Mesenteric fat pad (tissue), 1 donor: ENCODE measurements around the gene HSPBP1. TPM values are rescaled to one million over a fixed set of nuclear protein-coding genes. Genes with fewer than 3 reads are reported as not detected.

Source experiments
- DNase-seq: peaks from one replicate; pipeline ENCODE4 v3.0.0-alpha.2; 2020; ENCODE audit warnings: low spot score
- total RNA-seq: library from RNA; stranded (reverse); fragmentation: NEBNext Ultra II Directional; extraction: Animal tissue kit (Norgen Biotek cat#: 25700); gene quantifications from one replicate; pipeline ENCODE4 v1.2.1, GENCODE V29; 2021
- donor health status: DM: yes; HTN: yes; CAD: no.

The HSPBP1 gene
- total RNA-seq, 1 donor from 2014 or later: 20.2 TPM

DNA sequence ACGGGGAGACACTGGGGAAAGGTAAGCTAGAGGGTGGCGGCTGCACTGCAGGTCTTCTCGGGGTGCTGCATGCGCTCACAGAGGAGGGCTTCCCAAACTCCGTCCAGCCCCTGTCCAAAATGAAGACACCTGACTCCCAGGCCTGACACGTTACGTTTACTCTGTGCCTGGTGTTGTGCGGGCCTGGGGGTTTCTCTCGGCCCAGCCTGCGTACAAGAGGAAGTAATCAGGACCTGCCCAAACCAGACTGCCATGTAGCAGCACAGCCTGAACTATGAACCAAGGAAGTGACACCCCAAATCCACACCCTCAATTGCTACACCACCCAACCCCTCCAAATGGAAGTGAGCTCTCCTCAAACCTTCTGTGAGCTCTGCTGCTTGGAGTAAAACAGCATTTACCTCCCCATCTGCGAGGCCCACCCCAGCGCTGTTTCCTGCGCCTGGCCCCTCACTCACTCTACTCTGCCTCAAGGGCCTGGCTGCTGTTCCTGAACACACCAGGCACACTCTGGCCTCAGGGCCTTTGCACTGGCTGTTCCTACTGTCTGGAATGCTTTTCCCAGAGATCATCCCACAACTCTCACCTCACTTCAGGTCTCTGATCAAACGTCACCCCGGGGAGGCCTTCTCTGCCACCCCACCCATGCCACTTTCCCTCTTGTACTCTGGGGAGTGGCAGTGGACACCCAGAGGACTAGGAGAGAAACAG, 3.0 kb downstream of the HSPBP1 start:
- no peak for DNase-seq

DNA sequence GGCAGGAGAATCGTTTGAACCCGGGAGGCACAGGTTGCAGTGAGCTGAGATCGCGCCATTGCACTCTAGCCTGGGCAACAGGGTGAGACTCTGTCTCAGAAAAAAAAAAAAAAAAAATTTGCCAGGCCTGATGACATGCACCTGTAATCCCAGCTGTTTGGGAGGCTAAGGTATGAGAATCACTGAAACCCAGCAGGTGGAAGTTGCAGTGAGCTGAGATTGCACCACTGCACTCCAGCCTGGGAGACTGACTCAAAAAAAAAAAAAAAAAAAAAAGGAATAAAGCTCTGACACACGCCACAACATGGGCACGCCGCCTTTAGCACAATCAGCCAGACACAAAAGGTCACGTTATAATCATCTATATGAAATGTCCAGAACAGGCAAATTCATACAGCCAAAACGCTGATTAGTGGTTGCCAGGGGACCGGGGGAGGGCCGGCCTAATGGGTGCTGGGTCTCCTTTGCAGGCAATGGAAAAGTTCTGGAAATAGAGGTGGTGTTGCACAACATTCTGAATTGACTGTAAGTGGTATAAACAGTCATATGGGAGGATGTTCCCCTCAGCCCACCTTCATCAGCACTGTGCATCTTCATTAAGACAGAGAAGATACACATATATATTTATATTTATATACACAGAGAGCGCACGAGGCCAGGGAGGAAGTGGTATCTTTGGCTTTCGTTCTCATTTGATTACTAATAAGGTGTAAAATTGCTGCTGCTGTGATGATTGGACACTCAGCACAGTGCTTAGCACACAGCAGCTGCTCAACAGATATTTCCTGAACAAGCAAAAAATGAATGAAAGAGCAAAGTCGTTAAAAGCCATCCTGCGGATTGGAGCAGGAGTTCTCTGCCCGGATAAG, 3.8 kb downstream of the HSPBP1 start:
- DNase-seq: no peak

DNA sequence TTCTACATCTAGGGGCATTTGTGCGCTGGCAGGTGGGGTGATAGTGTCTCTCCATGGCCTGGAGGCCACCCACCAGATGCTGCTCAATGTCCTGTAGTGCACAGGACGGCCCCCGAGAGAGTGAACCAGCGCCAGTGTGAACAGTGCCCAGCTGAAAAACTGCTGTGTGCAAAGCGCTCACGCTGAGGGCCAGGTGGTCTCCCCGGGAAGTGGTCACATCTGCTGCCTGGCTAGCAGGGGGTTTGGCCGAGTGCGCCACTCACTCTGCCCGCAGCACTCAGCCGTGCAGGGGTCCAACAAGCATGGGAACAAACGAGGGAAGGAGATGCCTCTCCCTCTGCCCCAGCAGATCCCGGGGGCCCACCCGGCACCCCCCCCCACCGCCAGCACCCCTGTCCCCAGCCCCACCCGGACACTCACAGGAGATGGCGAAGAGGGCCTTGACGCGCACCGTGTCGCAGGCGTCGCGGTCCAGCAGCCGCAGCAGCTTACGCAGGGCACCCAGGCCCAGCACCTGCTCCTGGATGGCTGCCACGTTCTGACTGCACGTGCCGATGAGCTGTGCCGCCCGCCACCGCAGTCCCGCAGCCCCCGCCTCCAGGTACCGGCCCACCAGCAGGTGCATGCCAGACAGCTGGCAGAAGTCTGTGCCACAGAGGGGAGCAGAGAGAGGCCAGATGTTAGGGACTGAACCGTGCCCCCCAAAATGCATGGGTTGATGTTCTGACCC, 5.8 kb downstream of the HSPBP1 start:
- no peak for DNase-seq

- DNase-seq: no peak
These were observed 7.8 kb downstream of the HSPBP1 start for GRCh38 chr19:55272142-55272541.

- no peak for DNase-seq
These were observed 9.6 kb downstream of the HSPBP1 start for GRCh38 chr19:55270172-55270942.

GRCh38 chr19:55269299-55269698, 10.6 kb downstream of the HSPBP1 start:
- DNase-seq: no peak

GRCh38 chr19:55266840-55267239, 13.1 kb downstream of the HSPBP1 start:
- no peak for DNase-seq

DNA sequence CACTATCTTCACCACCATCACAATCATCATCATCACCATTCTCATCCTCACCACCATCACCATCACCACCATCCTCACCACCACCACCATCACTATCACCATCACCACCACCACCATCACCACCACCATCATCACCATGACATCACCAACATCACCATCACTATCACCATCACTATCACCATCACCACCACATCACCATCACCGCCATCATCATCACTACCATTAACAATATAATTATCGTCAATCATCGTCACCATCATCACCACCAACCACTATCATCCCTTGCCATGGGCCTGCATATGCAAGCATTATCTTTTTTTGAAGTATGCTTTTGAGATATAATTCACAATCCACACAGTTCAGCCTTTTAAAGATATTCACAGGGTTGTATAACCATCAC, 13.5 kb downstream of the HSPBP1 start:
- DNase-seq: no peak

GRCh38 chr19:55265723-55266386, 14.1 kb downstream of the HSPBP1 start:
- DNase-seq: no peak

GRCh38 chr19:55265173-55265572, 14.7 kb downstream of the HSPBP1 start:
- no peak for DNase-seq

DNA sequence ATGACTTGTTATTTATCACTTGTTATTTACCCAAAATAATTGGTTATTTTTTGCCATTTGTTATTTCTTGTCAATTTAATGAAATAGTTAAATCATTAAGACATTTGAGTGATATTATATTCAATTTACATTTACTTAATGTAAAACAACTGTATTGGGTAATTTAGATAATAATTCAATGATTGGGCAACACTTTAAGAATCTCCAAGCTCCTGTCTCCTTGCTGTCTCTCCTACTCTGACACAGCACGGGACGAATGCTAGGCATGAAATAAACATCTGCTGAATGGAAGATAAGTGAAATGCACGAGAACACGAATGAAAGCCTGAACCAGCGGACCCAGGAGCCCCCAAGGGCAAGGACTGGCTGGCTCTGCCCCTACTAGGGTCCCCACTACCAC, 15.4 kb downstream of the HSPBP1 start:
- DNase-seq: no peak

DNA sequence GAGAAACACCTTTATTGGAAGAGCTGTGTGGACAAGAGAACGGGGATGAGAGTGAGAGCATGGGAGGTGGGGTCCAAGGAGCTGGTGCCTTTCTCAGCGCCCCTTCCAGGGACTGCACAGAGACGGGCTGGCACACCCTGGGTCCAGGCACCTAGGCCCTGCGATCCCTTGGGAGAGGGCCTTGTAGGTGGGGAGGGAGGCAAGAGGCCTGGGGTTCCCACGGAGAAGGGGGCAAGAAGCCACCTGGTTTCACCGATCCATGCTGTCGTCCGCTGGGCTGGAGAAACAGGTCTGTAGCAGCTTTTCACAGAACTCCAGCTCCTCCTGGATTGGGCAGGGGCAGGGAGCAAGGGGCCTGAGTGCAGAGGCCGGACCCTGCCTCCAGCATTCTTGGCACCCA, 17.6 kb downstream of the HSPBP1 start:
- DNase-seq: no peak

DNA sequence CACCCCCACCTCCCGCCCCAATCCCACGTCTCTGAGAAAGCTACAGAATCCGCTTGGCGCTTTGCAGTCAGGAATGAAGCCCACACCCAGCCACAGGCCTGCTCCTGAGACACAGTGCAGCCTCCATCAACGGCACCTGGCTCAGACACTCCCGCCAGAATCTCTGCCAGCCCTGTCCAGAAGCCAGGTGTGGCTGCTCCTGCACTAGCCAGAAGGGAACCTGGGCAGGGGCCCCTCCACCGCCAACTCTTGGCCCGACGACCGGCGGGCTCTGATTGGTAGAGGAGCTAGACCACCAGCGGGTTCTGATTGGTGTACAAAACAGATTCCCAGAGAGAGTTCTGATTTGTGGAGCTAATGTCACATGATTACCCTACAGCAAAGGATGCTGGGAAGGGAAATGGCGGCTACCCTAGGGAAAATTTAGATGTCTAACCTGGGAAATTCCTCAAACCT, 18.2 kb downstream of the HSPBP1 start:
- no peak for DNase-seq

DNA sequence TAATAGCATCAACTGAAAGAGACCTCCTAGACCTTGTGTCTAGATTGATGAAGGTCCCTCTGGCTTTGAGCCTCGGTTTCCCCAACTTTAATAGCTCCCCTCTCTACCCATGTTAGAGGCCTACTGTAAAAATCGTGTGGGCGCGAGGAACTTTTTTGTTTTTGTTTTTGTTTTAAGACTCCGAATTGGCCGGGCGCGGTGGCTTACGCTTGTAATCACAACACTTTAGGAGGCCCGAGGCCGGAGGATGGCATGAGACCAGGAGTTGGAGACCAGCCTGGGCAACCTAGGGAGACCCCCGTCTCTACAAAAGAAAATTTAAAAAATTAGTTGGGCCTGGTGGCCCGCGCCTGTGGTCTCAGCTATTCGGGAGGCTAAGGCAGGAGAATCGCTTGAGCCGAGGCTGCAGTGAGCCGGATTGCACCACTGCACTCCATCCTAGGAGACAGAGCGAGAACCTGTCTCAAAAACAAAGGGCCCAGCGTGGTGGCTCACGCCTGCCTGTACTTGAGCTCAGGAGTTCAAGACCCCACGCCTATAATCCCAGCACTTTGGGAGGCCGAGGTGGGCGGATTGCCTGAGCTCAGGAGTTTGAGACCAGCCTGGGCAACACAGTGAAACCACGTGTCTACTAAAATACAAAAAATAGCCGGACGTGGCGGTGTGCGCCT, 20.2 kb downstream of the HSPBP1 start:
- no peak for DNase-seq

- peak; percentile 98 for DNase-seq
These were observed 20.9 kb downstream of the HSPBP1 start, which contains the start of gene PPP6R1 for GRCh38 chr19:55258828-55259539. PPP6R1 (minus strand) TSS chr19:55259017; CDS start chr19:55247103, 11,914 bp downstream.

DNA sequence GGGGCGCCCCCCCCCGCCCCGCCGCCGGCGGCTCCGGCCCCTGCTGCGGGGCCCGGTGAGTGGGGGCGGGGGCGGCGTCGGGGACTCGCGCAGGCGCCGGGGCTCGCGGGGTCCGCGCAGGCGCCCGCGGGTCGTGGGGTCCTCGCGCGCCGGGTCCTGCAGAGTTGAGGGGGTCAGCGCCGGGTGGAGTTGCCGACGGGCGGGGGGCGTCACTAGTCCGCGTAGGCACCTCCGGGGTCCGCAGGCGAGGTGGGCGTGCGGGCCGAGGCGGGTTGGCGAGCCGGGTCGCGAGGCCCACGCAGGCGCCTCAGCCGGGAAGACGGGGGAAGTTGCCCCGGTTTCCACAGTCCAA, 21.5 kb downstream of the HSPBP1 start:
- no peak for DNase-seq

GRCh38 chr19:55257461-55258420, 22.2 kb downstream of the HSPBP1 start:
- no peak for DNase-seq
